Measurements from ENCODE around the gene GOLGA6L2. TPM values are rescaled to one million over a fixed set of nuclear protein-coding genes. Genes with fewer than 3 reads are reported as not detected.

Gene GOLGA6L2
- polyA plus RNA-seq, 1 of the 3 experiments (the other 2 are of a cell fraction) = not detected

DNA sequence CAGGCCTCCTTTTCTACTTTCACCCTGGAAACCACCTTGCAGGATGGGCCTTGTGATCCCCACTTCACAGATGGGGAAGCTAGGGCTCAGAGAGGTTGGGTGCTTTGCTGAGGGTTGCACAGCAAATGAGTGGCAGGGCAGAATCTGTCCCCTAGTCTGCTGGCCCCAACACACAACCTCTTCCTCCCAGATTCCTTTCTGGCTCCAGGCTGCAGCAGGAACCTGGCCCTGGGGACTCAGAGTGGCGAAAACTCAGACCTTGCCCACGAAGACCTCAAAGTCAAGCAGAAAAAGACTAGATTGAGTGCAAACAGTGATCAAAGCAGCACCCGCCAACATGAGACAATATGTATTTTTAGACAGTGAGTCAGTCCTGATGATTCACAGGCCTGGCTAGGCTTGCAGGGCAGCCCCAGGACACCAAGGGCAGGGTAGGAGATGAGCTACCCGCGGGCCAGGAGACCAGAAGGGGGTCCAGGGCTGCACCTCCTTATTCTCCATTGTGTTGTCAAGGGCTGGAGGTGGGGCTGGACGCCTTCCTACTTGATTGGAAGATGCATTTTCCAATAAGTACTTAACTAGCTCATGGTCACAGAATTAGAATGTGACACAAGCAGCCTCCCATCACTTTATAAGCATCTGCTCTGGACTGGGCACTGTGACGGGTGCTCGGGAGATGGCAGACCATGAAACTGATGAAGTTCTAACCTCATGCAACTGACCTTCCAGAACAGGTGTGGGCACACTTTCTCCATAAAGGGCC lies 23.9 kb downstream of the GOLGA6L2 start:
- no peak overlapping the region for H3K9ac ChIP-seq
- H3F3A ChIP-seq (replicated peaks; ENCODE audit: insufficient read depth) = no peaks in the 10 kb centered on the region
- H3K27me3 ChIP-seq (ENCODE audit: insufficient read depth) = peaks cover 23% of the 10 kb centered on the region; the same call in 1 of the 2 replicates
- H3K9me2 ChIP-seq = no peaks in the 10 kb centered on the region
- no peaks in the 10 kb centered on the region for H3K36me3 ChIP-seq (replicated peaks in 1 of 2; ENCODE audit: control insufficient read depth in 1 of 2, insufficient read depth in 2 of 2, low read length in 1 of 2)
- H3K4me2 ChIP-seq = peak overlapping the region; percentile 42
- CTCF ChIA-PET = no interaction called here
- no peaks in the 10 kb centered on the region; a peak in 1 of 4 replicates for H3K4me1 ChIP-seq (ENCODE audit: control insufficient read depth in 1 of 2, insufficient read depth in 2 of 2, low read depth in 1 of 2, low read length in 1 of 2)
- TF ChIP-seq JUND (IDR thresholded peaks at IDR 0.05) (peak; percentile 41; the same call in 1 of the 2 replicates), MEF2A (IDR thresholded peaks at IDR 0.05; ENCODE audit: borderline replicate concordance, low read depth) (peak; percentile 94), FOSL2 (IDR thresholded peaks at IDR 0.05; ENCODE audit: borderline replicate concordance, low read depth) (peak; percentile 23; the same call in 1 of the 2 replicates), NFIC (IDR thresholded peaks at IDR 0.05; ENCODE audit: borderline replicate concordance) (peak; percentile 12; the same call in 1 of the 2 replicates)
- TF ChIP-seq, protein P1, sequence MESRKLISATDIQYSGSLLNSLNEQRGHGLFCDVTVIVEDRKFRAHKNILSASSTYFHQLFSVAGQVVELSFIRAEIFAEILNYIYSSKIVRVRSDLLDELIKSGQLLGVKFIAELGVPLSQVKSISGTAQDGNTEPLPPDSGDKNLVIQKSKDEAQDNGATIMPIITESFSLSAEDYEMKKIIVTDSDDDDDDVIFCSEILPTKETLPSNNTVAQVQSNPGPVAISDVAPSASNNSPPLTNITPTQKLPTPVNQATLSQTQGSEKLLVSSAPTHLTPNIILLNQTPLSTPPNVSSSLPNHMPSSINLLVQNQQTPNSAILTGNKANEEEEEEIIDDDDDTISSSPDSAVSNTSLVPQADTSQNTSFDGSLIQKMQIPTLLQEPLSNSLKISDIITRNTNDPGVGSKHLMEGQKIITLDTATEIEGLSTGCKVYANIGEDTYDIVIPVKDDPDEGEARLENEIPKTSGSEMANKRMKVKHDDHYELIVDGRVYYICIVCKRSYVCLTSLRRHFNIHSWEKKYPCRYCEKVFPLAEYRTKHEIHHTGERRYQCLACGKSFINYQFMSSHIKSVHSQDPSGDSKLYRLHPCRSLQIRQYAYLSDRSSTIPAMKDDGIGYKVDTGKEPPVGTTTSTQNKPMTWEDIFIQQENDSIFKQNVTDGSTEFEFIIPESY (IDR thresholded peaks at IDR 0.05; ENCODE audit: borderline replicate concordance, low read depth) = no peak
- no peak overlapping the region for H3K4me3 ChIP-seq (ENCODE audit: low read depth in 2 of 2, low read length in 1 of 2)
- no peak overlapping the region for H2AFZ ChIP-seq (ENCODE audit: low read depth)
- H3K79me2 ChIP-seq (ENCODE audit: insufficient read depth) = no peaks in the 10 kb centered on the region
- DNase-seq = no peak
- no peaks in the 10 kb centered on the region for H3K9me3 ChIP-seq
- H4K20me1 ChIP-seq (ENCODE audit: insufficient read depth) = no peaks in the 10 kb centered on the region
- POLR2A ChIA-PET = no interaction called here
- H3K27ac ChIP-seq (ENCODE audit: low read depth in 2 of 2, low read length in 1 of 2) = no peak overlapping the region
- WGBS (ENCODE audit: low lambda C conversion rate) = 10% methylated on average over 8 of the region's 8 CpGs

DNA sequence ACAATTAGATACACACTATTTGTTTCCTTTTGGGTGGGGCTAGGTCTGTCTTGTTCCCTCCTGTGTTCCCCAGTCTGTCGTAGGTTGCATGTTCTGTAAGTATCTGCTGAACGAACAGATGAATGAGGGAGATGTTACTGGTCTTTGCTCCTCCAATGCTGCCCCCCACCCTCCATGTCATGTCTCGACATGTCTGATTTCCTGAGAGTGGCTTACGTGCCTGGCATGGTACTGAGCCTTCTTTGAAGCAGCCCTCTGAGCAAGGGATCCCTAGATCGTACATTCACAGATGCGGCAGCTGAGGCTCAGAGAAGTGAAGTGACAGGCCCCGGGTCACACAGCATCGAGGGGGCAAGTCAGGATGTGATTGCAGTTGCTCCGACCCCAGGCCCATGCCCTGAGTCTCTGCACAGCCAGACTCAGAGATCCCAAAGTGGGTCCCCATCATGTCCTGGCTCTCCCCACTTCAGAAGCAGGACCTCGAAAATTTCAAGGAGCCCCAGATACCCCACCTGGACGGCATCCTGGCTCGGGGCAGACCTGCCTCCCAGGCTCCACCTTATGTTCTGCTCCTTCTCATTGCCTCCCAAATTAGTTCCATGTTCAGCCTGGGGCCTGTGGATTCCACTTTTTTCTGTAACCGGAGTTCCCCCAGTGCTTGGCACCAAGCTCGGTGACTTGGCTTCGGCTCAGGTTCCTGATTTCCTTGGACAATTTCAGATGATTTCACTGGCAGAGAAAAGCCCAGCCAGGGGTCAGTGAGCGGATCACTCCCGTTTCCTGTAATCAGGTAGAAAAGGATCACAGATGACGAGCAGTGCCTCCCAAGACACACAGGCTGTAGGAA lies 24.7 kb downstream of the GOLGA6L2 start:
- no peak overlapping the region; the same call in 1 of the 2 replicates for H2AFZ ChIP-seq (ENCODE audit: low read depth)
- H4K20me1 ChIP-seq (ENCODE audit: insufficient read depth) = no peaks in the 10 kb centered on the region
- no peaks in the 10 kb centered on the region for H3K9me3 ChIP-seq
- H3F3A ChIP-seq (replicated peaks; ENCODE audit: insufficient read depth) = no peaks in the 10 kb centered on the region
- no peak for DNase-seq
- H3K27me3 ChIP-seq (ENCODE audit: insufficient read depth) = peaks cover 23% of the 10 kb centered on the region; the same call in 1 of the 2 replicates
- 49% methylated on average over 16 of the region's 18 CpGs for WGBS (ENCODE audit: low lambda C conversion rate)
- POLR2A ChIA-PET = no interaction called here
- TF ChIP-seq EP300 (IDR thresholded peaks at IDR 0.05; ENCODE audit: borderline replicate concordance in 1 of 2, low read depth in 1 of 2, low read length in 1 of 2) (no peak), NFIC (IDR thresholded peaks at IDR 0.05; ENCODE audit: borderline replicate concordance) (0 out of 2 replicates have a peak, but pooled peaks have one; percentile 11)
- H3K27ac ChIP-seq (ENCODE audit: low read depth in 2 of 2, low read length in 1 of 2) = no peak overlapping the region
- H3K36me3 ChIP-seq (replicated peaks in 1 of 2; ENCODE audit: control insufficient read depth in 1 of 2, insufficient read depth in 2 of 2, low read length in 1 of 2) = no peaks in the 10 kb centered on the region
- H3K4me1 ChIP-seq (ENCODE audit: control insufficient read depth in 1 of 2, insufficient read depth in 2 of 2, low read depth in 1 of 2, low read length in 1 of 2) = no peaks in the 10 kb centered on the region; a peak in 1 of 4 replicates
- CTCF ChIA-PET = no interaction called here
- no peak overlapping the region for H3K4me3 ChIP-seq (ENCODE audit: low read depth in 2 of 2, low read length in 1 of 2)
- H3K4me2 ChIP-seq = peak overlapping the region; percentile 42
- H3K9me2 ChIP-seq = no peaks in the 10 kb centered on the region
- H3K9ac ChIP-seq = no peak overlapping the region
- no peaks in the 10 kb centered on the region for H3K79me2 ChIP-seq (ENCODE audit: insufficient read depth)
